B cell (primary cell): ENCODE results near the gene FLT1.

ENCODE experiments used
- CTCF ChIP-seq: fragments of 200-600 bp; IDR thresholded peaks from one replicate; pipeline ENCODE4 v1.8.0; 2022; ENCODE audit warnings: antibody characterized with exemption, mild to moderate bottlenecking
- EZH2 ChIP-seq: IDR thresholded peaks from 2 replicates; pipeline ENCODE4 v1.6.1; 2012; ENCODE audit warnings: borderline replicate concordance, low read depth, mild to moderate bottlenecking, moderate library complexity, low read length; ENCODE audit not compliant: insufficient read depth, poor library complexity, severe bottlenecking

- TF ChIP-seq CTCF (no peak), EZH2 (no peak)
These were observed 102.5 kb downstream of the FLT1 start for GRCh38 chr13:28392428-28392827.
